Body of pancreas (tissue), 4 donors: Measurements from ENCODE around the gene EIF4EBP2. TPM values are rescaled to one million over a fixed set of nuclear protein-coding genes. Genes with fewer than 3 reads are reported as not detected.

Experiments used
- ATAC-seq: fragments of 150-250 bp; one replicate; pipeline ENCODE4 v1.9.1; 2016
- DNase-seq, 4 donors: peaks; one replicate each; pipeline ENCODE4 v3.0.0-alpha.2; 2019
- H3K27ac ChIP-seq, 4 donors: fragments of 200-600 bp; sonication (generic); 1 replicate in 3 of 4; 2 replicates in 1 of 4; pipeline versions ENCODE4 v1.5.1 to v1.6.1; 2016 to 2019; ENCODE audit warnings: mild to moderate bottlenecking in 1 of 4, mixed read lengths in 1 of 4, moderate library complexity in 1 of 4
- H3K27me3 ChIP-seq, 2 donors: fragments of 200-600 bp; sonication (generic); one replicate each; pipeline ENCODE4 v1.6.0; 2016; ENCODE audit warnings: mild to moderate bottlenecking in 1 of 2
- H3K36me3 ChIP-seq, 2 donors: fragments of 200-600 bp; sonication (generic); replicated peaks in 1 of 2; 2 replicates each; pipeline ENCODE4 v1.5.1; 2016; ENCODE audit warnings: low read depth in 2 of 2; ENCODE audit not compliant: insufficient read depth in 1 of 2
- H3K4me1 ChIP-seq: fragments of 200-600 bp; sonication (generic); one replicate; pipeline ENCODE4 v1.6.0; 2016
- H3K4me3 ChIP-seq, 2 donors: fragments of 200-600 bp; sonication (generic); 1 replicate in 1 of 2; 2 replicates in 1 of 2; pipeline ENCODE4 v1.5.1; 2016 to 2019
- H3K9me3 ChIP-seq, 3 donors: fragments of 200-600 bp; sonication (generic); 1 replicate in 2 of 3; 2 replicates in 1 of 3; pipeline ENCODE4 v1.5.1; 2016
- CTCF ChIP-seq, 7 experiments: fragments of 450-650 bp in 4 of 7; fragments of 200-600 bp in 3 of 7; sonication (generic) in 3 of 7; IDR thresholded peaks; one replicate each; pipeline ENCODE4 v1.5.1; 2016 to 2019; ENCODE audit warnings: antibody characterized with exemption in 7 of 7
- POLR2A ChIP-seq, 3 donors: fragments of 450-650 bp; IDR thresholded peaks; one replicate each; pipeline ENCODE4 v1.6.1; 2016; ENCODE audit warnings: antibody characterized with exemption in 3 of 3, mild to moderate bottlenecking in 2 of 3
- WGBS, 2 donors: methylation state at CpG; one replicate each; pipeline ENCODE4 v1.1.5; 2017; 5-methylcytosine and 5-hydroxymethylcytosine counted together
- intact Hi-C: fragments of 100-400 bp; cut with DNase I; formaldehyde crosslinking; loops from one replicate; pipeline ENCODE4 v1.15.1; 2023
- total RNA-seq, 2 donors: library from RNA; depleted of rRNA; stranded (reverse); fragments of >200 nt; gene quantifications; one replicate each; pipeline ENCODE4 v1.1.0, GENCODE V29; 2016

The EIF4EBP2 gene
- total RNA-seq, 2 donors from 2014 or later: 44.9 to 47.1 TPM

DNA sequence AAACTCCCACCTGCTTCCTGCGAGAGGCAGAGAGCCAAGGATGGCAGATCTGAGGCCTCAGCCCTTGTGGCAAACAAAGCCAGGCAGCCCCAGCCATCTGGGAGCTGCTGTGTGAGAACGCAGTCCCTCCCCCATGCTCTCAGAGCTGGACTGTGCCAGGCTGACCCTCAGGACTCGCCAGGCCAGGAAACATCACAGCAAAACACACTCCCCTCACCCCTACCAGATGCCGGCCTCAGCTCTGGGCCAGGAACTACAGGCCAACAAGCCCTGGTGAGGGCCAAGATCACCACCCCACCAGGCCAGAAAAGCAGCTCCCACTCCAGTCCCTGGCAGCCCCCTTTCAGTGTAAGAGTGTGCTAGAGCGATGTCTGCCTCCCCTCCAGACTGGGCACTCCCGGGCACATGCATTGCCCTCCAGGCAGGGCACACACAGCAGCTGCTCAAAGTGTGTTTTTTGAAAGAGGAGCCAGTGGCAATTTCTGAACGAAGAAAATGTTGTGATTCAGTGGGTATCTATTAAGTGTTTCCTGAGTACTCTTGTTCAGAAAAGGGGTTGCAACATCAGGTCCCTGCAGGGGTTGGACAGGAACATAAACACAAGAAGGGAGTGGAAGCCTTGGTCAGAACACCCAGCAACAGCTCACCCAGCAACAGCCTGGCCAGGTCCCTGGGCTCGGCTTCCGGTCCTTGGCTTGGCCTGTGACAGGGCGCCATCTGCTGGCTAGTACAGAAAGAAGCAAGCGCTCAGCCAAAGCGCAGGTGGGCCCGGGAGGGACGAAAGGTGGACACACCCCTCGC lies 39.8 kb upstream of the EIF4EBP2 start:
- H3K4me1 ChIP-seq: peaks cover 11% of the 10 kb centered on the region
- no peak overlapping the region for H3K4me3 ChIP-seq
- peak; percentile 92 to 95 (median 94) for DNase-seq
- H3K36me3 ChIP-seq: no peaks in the 10 kb centered on the region
- intact Hi-C loops: loop anchor here (5.0 kb wide), 1 partner anchor 132 kb away; the partner anchor contains the start of gene PPA1
- TF ChIP-seq CTCF (IDR thresholded peaks at IDR 0.05): peak; percentile 75 to 97 (median 93)
- peak in 1 of 3 donors; percentile 9 for TF ChIP-seq POLR2A (IDR thresholded peaks at IDR 0.05)
- no peaks in the 10 kb centered on the region for H3K9me3 ChIP-seq
- peak overlapping the region in 3 of 4 donors; percentile 56 to 63 (median 56) for H3K27ac ChIP-seq
- 11 to 22% methylated on average over 12 to 15 of the region's 15 CpGs for WGBS, 2 donors
- H3K27me3 ChIP-seq: no peaks in the 10 kb centered on the region
- ATAC-seq: peak; percentile 98

DNA sequence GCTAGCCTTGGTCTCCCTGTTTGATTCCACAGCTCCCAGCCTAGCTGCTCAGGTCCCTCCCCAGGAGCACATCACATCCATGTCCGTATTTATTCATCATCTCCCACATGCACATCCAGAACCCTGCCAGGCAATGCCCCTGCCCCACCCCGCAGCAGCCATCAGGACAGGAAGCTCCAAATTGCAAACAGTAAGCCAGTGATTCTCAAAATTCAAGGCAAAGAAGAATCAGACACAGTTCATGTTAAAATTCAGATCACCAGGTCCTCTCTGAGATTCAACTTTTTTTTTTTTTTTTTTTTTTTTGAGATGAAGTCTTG lies 39.2 kb upstream of the EIF4EBP2 start:
- Histone ChIP-seq H3K36me3 (no peaks in the 10 kb centered on the region), H3K4me3 (no peak overlapping the region), H3K9me3 (no peaks in the 10 kb centered on the region), H3K27ac (no peak overlapping the region), H3K4me1 (peaks cover 11% of the 10 kb centered on the region), H3K27me3 (no peaks in the 10 kb centered on the region)
- WGBS, 2 donors: 33 to 50% methylated on average over 2 of the region's 2 CpGs
- intact Hi-C loops: loop anchor here (5.0 kb wide), 2 partner anchors 132 to 142 kb away; partner anchors contain the start of gene PPA1
- DNase-seq: no peak
- ATAC-seq: no peak
- TF ChIP-seq CTCF (IDR thresholded peaks at IDR 0.05) (no peak), POLR2A (IDR thresholded peaks at IDR 0.05) (no peak)

GRCh38 chr10:70367195-70367796 lies 36.6 kb upstream of the EIF4EBP2 start:
- Histone ChIP-seq H3K27me3 (no peaks in the 10 kb centered on the region), H3K4me1 (peaks cover 11% of the 10 kb centered on the region), H3K9me3 (no peaks in the 10 kb centered on the region), H3K4me3 (no peak overlapping the region), H3K27ac (no peak overlapping the region), H3K36me3 (no peaks in the 10 kb centered on the region)
- 73 to 77% methylated on average over 8 of the region's 8 CpGs for WGBS, 2 donors
- intact Hi-C loops: loop anchor here (5.0 kb wide), 1 partner anchor 145 kb away; no protein-coding TSS in a partner anchor
- ATAC-seq (no peak), DNase-seq (no peak)
- TF ChIP-seq CTCF (IDR thresholded peaks at IDR 0.05): no peak
- TF ChIP-seq POLR2A (IDR thresholded peaks at IDR 0.05): no peak

- H3K4me3 ChIP-seq: no peak overlapping the region
- no peaks in the 10 kb centered on the region for H3K27me3 ChIP-seq
- TF ChIP-seq CTCF (IDR thresholded peaks at IDR 0.05): no peak
- TF ChIP-seq POLR2A (IDR thresholded peaks at IDR 0.05): no peak
- intact Hi-C loops: loop anchor here (5.0 kb wide), 1 partner anchor 147 kb away; no protein-coding TSS in a partner anchor
- ATAC-seq (no peak), DNase-seq (no peak)
- peaks cover 9% of the 10 kb centered on the region for H3K4me1 ChIP-seq
- WGBS, 2 donors: 83 to 84% methylated on average over 10 of the region's 10 CpGs
- H3K27ac ChIP-seq: no peak overlapping the region
- no peaks in the 10 kb centered on the region for H3K36me3 ChIP-seq
- H3K9me3 ChIP-seq: no peaks in the 10 kb centered on the region
Observed at GRCh38 chr10:70368774-70369482, 35.0 kb upstream of the EIF4EBP2 start.
